ENCODE data around the gene SUN1.

Gene SUN1

DNA sequence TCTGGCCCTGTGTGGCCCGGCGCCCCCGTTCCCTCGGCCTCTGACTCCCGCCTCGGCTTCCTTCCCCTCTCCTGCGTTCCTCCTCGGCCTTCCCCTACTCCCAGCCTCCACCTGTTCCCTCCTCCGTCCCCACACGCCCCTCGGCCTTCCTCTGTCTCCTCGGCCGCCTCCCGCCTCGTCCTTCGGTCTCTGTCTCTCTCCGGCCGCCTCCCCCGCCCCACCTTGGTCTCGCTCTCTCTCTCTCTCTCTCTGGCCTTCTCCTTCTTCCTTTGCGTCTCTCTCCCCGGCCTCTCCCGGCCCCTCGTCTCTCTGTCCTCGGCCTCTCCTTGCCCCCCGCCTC is 44.7 kb downstream of the SUN1 start (continued):
- TF ChIP-seq ZSCAN18 (tag by site-specific recombination; IDR thresholded peaks at IDR 0.05) (no peak; the same call in 1 of the 2 replicates), ZNF2 (tag by site-specific recombination; IDR thresholded peaks at IDR 0.05) (0 out of 2 replicates have a peak, but pooled peaks have one; percentile 36), ZSCAN30 (tag by site-specific recombination; IDR thresholded peaks at IDR 0.05) (no peak), ZFP37 (tag by site-specific recombination; IDR thresholded peaks at IDR 0.05) (no peak), ZNF670 (tag by site-specific recombination; IDR thresholded peaks at IDR 0.05; ENCODE audit: low read depth) (0 out of 2 replicates have a peak, but pooled peaks have one; percentile 39), ZBTB10 (tag by site-specific recombination; IDR thresholded peaks at IDR 0.05) (peak; percentile 51; the same call in 1 of the 2 replicates), ZNF416 (tag by site-specific recombination; IDR thresholded peaks at IDR 0.05) (no peak), SP3 (tag by site-specific recombination; IDR thresholded peaks at IDR 0.05) (no peak), ZNF596 (tag by site-specific recombination; IDR thresholded peaks at IDR 0.05) (no peak), ZNF791 (tag by site-specific recombination; IDR thresholded peaks at IDR 0.05) (no peak), ZNF423 (tag by site-specific recombination; IDR thresholded peaks at IDR 0.05) (0 out of 2 replicates have a peak, but pooled peaks have one; percentile 9), ZNF600 (tag by site-specific recombination; IDR thresholded peaks at IDR 0.05) (peak; percentile 59), ZNF362 (tag by site-specific recombination; IDR thresholded peaks at IDR 0.05) (no peak), ZNF777 (tag by site-specific recombination; IDR thresholded peaks at IDR 0.05; ENCODE audit: borderline replicate concordance) (peak; percentile 16; the same call in 1 of the 2 replicates), ZNF19 (tag by site-specific recombination; IDR thresholded peaks at IDR 0.05; ENCODE audit: low read depth) (no peak), KLF9 (tag by site-specific recombination; IDR thresholded peaks at IDR 0.05; ENCODE audit: low read depth) (peak; percentile 61), ZNF837 (tag by site-specific recombination; IDR thresholded peaks at IDR 0.05) (peak; percentile 33; the same call in 1 of the 2 replicates), PRDM10 (tag by site-specific recombination; IDR thresholded peaks at IDR 0.05) (peak; percentile 72), ZNF280D (tag by site-specific recombination; IDR thresholded peaks at IDR 0.05) (no peak), ZNF292 (tag by site-specific recombination; IDR thresholded peaks at IDR 0.05; ENCODE audit: borderline replicate concordance, low read depth) (no peak), ZNF629 (tag by site-specific recombination; IDR thresholded peaks at IDR 0.05) (no peak), MYNN (tag by site-specific recombination; IDR thresholded peaks at IDR 0.05; ENCODE audit: borderline replicate concordance) (peak; percentile 23; the same call in 1 of the 2 replicates), ZNF530 (tag by site-specific recombination; IDR thresholded peaks at IDR 0.05; ENCODE audit: low read depth) (no peak), ZNF175 (tag by site-specific recombination; IDR thresholded peaks at IDR 0.05) (0 out of 2 replicates have a peak, but pooled peaks have one; percentile 75), SP7 (tag by site-specific recombination; IDR thresholded peaks at IDR 0.05) (no peak)
- TF ChIP-seq, protein P1, sequence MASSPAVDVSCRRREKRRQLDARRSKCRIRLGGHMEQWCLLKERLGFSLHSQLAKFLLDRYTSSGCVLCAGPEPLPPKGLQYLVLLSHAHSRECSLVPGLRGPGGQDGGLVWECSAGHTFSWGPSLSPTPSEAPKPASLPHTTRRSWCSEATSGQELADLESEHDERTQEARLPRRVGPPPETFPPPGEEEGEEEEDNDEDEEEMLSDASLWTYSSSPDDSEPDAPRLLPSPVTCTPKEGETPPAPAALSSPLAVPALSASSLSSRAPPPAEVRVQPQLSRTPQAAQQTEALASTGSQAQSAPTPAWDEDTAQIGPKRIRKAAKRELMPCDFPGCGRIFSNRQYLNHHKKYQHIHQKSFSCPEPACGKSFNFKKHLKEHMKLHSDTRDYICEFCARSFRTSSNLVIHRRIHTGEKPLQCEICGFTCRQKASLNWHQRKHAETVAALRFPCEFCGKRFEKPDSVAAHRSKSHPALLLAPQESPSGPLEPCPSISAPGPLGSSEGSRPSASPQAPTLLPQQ (tag by site-specific recombination; IDR thresholded peaks at IDR 0.05) = 0 out of 2 replicates have a peak, but pooled peaks have one; percentile 18

Data from HEK293 (cell line).